ENCODE measurements around the gene CAPN13.

DNA sequence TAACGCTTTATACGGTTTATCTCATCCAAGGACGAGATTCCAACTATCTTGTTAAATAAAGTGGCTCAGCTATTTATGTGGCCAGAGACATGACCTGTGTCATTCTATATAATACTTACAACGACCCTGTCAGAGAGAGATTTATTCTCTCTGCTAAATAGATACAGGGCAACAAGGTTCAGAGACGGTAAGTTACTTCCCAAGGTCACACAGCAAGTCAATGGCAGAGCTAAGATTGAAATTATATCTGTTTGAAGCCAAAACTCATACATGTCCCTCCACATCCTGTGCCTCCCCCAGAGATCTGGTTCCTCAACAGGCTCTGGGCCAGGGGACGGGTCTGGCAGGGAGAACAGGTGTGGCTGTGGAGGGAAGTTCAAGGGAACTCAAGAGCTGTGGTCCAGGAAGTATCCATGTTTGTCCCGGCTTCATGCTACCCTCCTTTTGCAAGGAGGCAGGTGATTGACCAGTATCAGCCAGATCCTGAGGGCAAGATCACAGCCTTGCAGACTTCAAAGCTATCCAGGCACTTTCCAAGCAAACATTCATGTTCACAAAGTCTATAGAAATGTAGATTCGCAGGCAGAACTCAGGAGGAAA is 99.8 kb downstream of the CAPN13 start:
- TF ChIP-seq, protein P1, sequence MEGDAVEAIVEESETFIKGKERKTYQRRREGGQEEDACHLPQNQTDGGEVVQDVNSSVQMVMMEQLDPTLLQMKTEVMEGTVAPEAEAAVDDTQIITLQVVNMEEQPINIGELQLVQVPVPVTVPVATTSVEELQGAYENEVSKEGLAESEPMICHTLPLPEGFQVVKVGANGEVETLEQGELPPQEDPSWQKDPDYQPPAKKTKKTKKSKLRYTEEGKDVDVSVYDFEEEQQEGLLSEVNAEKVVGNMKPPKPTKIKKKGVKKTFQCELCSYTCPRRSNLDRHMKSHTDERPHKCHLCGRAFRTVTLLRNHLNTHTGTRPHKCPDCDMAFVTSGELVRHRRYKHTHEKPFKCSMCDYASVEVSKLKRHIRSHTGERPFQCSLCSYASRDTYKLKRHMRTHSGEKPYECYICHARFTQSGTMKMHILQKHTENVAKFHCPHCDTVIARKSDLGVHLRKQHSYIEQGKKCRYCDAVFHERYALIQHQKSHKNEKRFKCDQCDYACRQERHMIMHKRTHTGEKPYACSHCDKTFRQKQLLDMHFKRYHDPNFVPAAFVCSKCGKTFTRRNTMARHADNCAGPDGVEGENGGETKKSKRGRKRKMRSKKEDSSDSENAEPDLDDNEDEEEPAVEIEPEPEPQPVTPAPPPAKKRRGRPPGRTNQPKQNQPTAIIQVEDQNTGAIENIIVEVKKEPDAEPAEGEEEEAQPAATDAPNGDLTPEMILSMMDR (IDR thresholded peaks at IDR 0.05): no peak
- no peak for TF ChIP-seq POLR2A (IDR thresholded peaks at IDR 0.05)

All from testis (tissue), 2 donors.